Parathyroid adenoma (tissue), 2 donors: ENCODE data around the gene PRR9.
"Not testable (repeated sequence)": the region's sequence is repeated elsewhere in the genome, so short reads cannot be mapped to it uniquely, and the experiment has no call there.

Experiments used
- H2AFZ ChIP-seq: fragments of 300-600 bp; sonication (generic); one replicate; pipeline ENCODE4 v1.7.0; 2017; ENCODE audit warnings: antibody characterized with exemption, mild to moderate bottlenecking
- H3K27ac ChIP-seq: fragments of 300-600 bp; sonication (generic); one replicate; pipeline ENCODE4 v1.7.0; 2017
- H3K27me3 ChIP-seq: fragments of 300-600 bp; sonication (generic); one replicate; pipeline ENCODE4 v1.7.0; 2017; ENCODE audit warnings: low read length; ENCODE audit not compliant: control insufficient read depth, insufficient read depth
- H3K36me3 ChIP-seq: fragments of 300-600 bp; sonication (generic); one replicate; pipeline ENCODE4 v1.7.0; 2017; ENCODE audit warnings: low read length; ENCODE audit not compliant: control insufficient read depth, insufficient read depth
- H3K4me1 ChIP-seq: fragments of 300-600 bp; sonication (generic); one replicate; pipeline ENCODE4 v1.7.0; 2017; ENCODE audit warnings: control low read depth
- H3K4me2 ChIP-seq: fragments of 300-600 bp; sonication (generic); one replicate; pipeline ENCODE4 v1.7.0; 2017; ENCODE audit warnings: low read length
- H3K4me3 ChIP-seq: fragments of 300-600 bp; sonication (generic); one replicate; pipeline ENCODE4 v1.7.0; 2017; ENCODE audit warnings: low read depth, low read length
- H3K79me2 ChIP-seq: fragments of 300-600 bp; sonication (generic); one replicate; pipeline ENCODE4 v1.7.0; 2017; ENCODE audit warnings: control low read depth
- H3K9ac ChIP-seq: fragments of 300-600 bp; sonication (generic); one replicate; pipeline ENCODE4 v1.7.0; 2017; ENCODE audit warnings: mild to moderate bottlenecking
- H3K9me3 ChIP-seq: fragments of 300-600 bp; sonication (generic); one replicate; pipeline ENCODE4 v1.7.0; 2017; ENCODE audit warnings: low read length; ENCODE audit not compliant: control insufficient read depth
- CTCF ChIP-seq: fragments of 300-600 bp; sonication (generic); IDR thresholded peaks from one replicate; pipeline ENCODE4 v1.7.0; 2017; ENCODE audit warnings: antibody characterized with exemption, mild to moderate bottlenecking
- donor health status: primary hyperparathyroidism.

The PRR9 gene

GRCh38 chr1:153217212-153217611 is at the start of gene PRR9:
Gene PRR9, plus strand, starts transcription at chr1:153217584. Its CDS starts 561 bp downstream, at chr1:153218145.
- no peaks in the 10 kb centered on the region for H3K36me3 ChIP-seq
- no peaks in the 10 kb centered on the region for H3K79me2 ChIP-seq
- no peak within 1 kb of the TSS for H3K4me2 ChIP-seq
- H3K9ac ChIP-seq, result no peak within 1 kb of the TSS
- TF ChIP-seq CTCF, result no peak
- no peak within 1 kb of the TSS for H3K4me3 ChIP-seq
- no peak within 1 kb of the TSS for H3K27ac ChIP-seq
- H3K4me1 ChIP-seq, result no peaks in the 10 kb centered on the region
- H3K9me3 ChIP-seq, result no peaks in the 10 kb centered on the region
- no peaks in the 10 kb centered on the region for H3K27me3 ChIP-seq
- H2AFZ ChIP-seq, result no peak within 1 kb of the TSS

- Histone ChIP-seq H3K27ac (no peak overlapping the region), H3K4me3 (no peak overlapping the region), H3K4me1 (no peaks in the 10 kb centered on the region), H3K27me3 (no peaks in the 10 kb centered on the region), H2AFZ (no peak overlapping the region), H3K9me3 (no peaks in the 10 kb centered on the region), H3K79me2 (no peaks in the 10 kb centered on the region), H3K4me2 (no peak overlapping the region), H3K36me3 (no peaks in the 10 kb centered on the region), H3K9ac (no peak overlapping the region)
- TF ChIP-seq CTCF, result no peak
These were observed 48.7 kb upstream of the PRR9 start for GRCh38 chr1:153168686-153169085.

- Histone ChIP-seq H3K4me1 (no peaks in the 10 kb centered on the region), H3K4me2 (no peak overlapping the region), H3K27me3 (no peaks in the 10 kb centered on the region), H3K79me2 (no peaks in the 10 kb centered on the region), H3K9ac (no peak overlapping the region), H2AFZ (no peak overlapping the region), H3K36me3 (no peaks in the 10 kb centered on the region), H3K4me3 (no peak overlapping the region), H3K27ac (no peak overlapping the region), H3K9me3 (no peaks in the 10 kb centered on the region)
- no peak for TF ChIP-seq CTCF
These were observed 42.8 kb upstream of the PRR9 start for GRCh38 chr1:153174624-153175023.

- H2AFZ ChIP-seq, result no peak overlapping the region
- no peaks in the 10 kb centered on the region for H3K27me3 ChIP-seq
- H3K36me3 ChIP-seq, result no peaks in the 10 kb centered on the region
- no peak for TF ChIP-seq CTCF
- H3K4me2 ChIP-seq, result no peak overlapping the region
- H3K9me3 ChIP-seq, result no peaks in the 10 kb centered on the region
- H3K79me2 ChIP-seq, result no peaks in the 10 kb centered on the region
- H3K4me1 ChIP-seq, result no peaks in the 10 kb centered on the region
- no peak overlapping the region for H3K27ac ChIP-seq
- no peak overlapping the region for H3K4me3 ChIP-seq
- H3K9ac ChIP-seq, result no peak overlapping the region
These were observed 38.5 kb upstream of the PRR9 start for GRCh38 chr1:153178922-153179321.

- Histone ChIP-seq H3K27me3 (no peaks in the 10 kb centered on the region), H3K4me2 (no peak overlapping the region), H3K9me3 (no peaks in the 10 kb centered on the region), H3K36me3 (no peaks in the 10 kb centered on the region), H3K9ac (no peak overlapping the region), H3K4me3 (no peak overlapping the region), H3K27ac (no peak overlapping the region), H3K4me1 (no peaks in the 10 kb centered on the region), H3K79me2 (no peaks in the 10 kb centered on the region), H2AFZ (no peak overlapping the region)
- no peak for TF ChIP-seq CTCF
These were observed 36.8 kb upstream of the PRR9 start for GRCh38 chr1:153180556-153180955.

GRCh38 chr1:153188301-153188700 is 29.1 kb upstream of the PRR9 start:
- not testable (repeated sequence) for H3K79me2 ChIP-seq, H3K4me1 ChIP-seq, H3K9me3 ChIP-seq, H3K4me2 ChIP-seq, H2AFZ ChIP-seq, H3K36me3 ChIP-seq, H3K4me3 ChIP-seq, H3K9ac ChIP-seq, H3K27ac ChIP-seq, H3K27me3 ChIP-seq
